Left ventricle myocardium inferior (tissue), 1 donor: ENCODE measurements around the gene HOXB6. TPM values are rescaled to one million over a fixed set of nuclear protein-coding genes. Genes with fewer than 3 reads are reported as not detected.

ENCODE experiments used
- DNase-seq: peaks from one replicate; pipeline ENCODE4 v3.0.0-alpha.2; 2020
- H3K27ac ChIP-seq: fragments of 200-600 bp; replicated peaks from 2 replicates; pipeline ENCODE4 v1.8.0; 2021
- H3K27me3 ChIP-seq: fragments of 200-600 bp; 2 replicates; pipeline ENCODE4 v1.8.0; 2021; ENCODE audit warnings: low read depth
- H3K36me3 ChIP-seq: fragments of 200-600 bp; 2 replicates; pipeline ENCODE4 v1.8.0; 2021
- H3K4me1 ChIP-seq: fragments of 200-600 bp; 2 replicates; pipeline ENCODE4 v1.8.0; 2021
- H3K4me3 ChIP-seq: fragments of 200-600 bp; 2 replicates; pipeline ENCODE4 v1.8.0; 2021; ENCODE audit warnings: mild to moderate bottlenecking, moderate library complexity
- H3K9me3 ChIP-seq: fragments of 200-600 bp; replicated peaks from 2 replicates; pipeline ENCODE4 v1.8.0; 2021
- intact Hi-C: fragments of 100-400 bp; cut with micrococcal nuclease; formaldehyde crosslinking; loops from one replicate; pipeline ENCODE4 v1.11.0; 2022
- long read RNA-seq: library from polyadenylated mRNA; unstranded; transcript quantifications from one replicate; pipeline ENCODE4 v2.0.0, GENCODE V29; 2021
- total RNA-seq: library from RNA; stranded (reverse); fragmentation: NEBNext Ultra II Directional; extraction: Animal tissue kit (Norgen Biotek cat#: 25700); gene quantifications from one replicate; pipeline ENCODE4 v1.2.1, GENCODE V29; 2021
- TF ChIP-seq, protein P1 (sequence below): fragments of 200-600 bp; IDR thresholded peaks from 2 replicates; pipeline ENCODE4 v1.8.0; 2021; ENCODE audit warnings: antibody characterized with exemption, mild to moderate bottlenecking, borderline replicate concordance
- donor health status: DM: no; HTN: yes; CAD: no; lungs with severe emphysema.

HOXB6 gene
- total RNA-seq: 0.66 TPM
- long read RNA-seq: 0 reads

DNA sequence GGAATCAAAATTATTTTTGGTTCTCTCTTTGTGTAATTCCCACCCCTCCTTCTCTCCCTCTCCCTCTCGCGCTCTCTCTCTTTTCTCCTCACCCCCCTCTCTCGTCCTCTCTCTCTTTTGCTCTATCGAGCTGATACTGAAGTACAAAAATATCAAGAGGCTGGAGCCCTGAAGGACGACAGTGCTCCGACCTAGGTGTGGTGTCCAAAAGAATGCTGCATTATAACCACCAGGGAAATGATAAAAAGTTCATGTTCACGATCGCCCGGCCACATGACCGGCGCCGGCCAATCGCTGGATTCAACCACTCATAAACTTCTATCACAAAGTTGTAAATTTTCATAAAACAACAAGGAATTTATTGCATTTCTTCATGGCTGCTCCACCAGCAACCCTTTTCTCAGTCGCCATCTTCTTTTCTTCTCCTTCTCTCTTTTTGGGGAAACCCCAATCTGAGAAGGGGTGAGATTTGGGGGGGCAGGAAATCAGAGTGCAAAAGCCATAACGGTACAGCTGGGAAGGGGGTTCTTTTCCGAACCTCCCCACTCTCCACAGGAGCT, at the start of gene HOXB6:
Gene HOXB6 (minus strand): TSS at position 217 of the 560 bp plus-strand sequence. CDS start 6,836 bp downstream, outside the sequence.
- DNase-seq: no peak
- H3K4me1 ChIP-seq: peaks cover 6% of the 10 kb centered on the region
- TF ChIP-seq, protein P1, sequence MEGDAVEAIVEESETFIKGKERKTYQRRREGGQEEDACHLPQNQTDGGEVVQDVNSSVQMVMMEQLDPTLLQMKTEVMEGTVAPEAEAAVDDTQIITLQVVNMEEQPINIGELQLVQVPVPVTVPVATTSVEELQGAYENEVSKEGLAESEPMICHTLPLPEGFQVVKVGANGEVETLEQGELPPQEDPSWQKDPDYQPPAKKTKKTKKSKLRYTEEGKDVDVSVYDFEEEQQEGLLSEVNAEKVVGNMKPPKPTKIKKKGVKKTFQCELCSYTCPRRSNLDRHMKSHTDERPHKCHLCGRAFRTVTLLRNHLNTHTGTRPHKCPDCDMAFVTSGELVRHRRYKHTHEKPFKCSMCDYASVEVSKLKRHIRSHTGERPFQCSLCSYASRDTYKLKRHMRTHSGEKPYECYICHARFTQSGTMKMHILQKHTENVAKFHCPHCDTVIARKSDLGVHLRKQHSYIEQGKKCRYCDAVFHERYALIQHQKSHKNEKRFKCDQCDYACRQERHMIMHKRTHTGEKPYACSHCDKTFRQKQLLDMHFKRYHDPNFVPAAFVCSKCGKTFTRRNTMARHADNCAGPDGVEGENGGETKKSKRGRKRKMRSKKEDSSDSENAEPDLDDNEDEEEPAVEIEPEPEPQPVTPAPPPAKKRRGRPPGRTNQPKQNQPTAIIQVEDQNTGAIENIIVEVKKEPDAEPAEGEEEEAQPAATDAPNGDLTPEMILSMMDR: no peak
- intact Hi-C loops: no loop called here
- no peaks in the 10 kb centered on the region for H3K36me3 ChIP-seq
- peak within 1 kb of the TSS; percentile 30 for H3K27ac ChIP-seq
- H3K9me3 ChIP-seq: no peaks in the 10 kb centered on the region
- H3K4me3 ChIP-seq: peak within 1 kb of the TSS; percentile 49
- H3K27me3 ChIP-seq: peaks cover 100% of the 10 kb centered on the region

DNA sequence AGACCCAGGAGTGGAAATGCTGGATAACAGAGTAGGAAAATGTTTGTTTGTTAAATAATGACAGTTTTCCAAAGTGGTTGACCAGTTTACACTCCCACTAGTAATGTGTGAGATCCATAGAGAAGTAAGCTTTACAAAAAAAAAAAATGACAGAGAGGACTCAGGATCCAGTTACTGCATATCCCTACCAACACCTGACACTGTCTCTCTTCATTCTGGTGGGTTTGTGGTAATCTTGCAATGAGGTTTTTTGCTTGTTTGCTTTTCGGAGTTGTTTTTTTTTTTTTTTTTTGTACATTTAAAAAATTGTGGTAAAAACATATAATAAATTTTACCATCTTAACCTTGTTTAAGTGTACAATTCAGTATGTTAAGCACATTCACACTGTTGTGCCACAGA, 45.0 kb upstream of the HOXB6 start:
- Histone ChIP-seq H3K36me3 (no peaks in the 10 kb centered on the region), H3K4me3 (no peak overlapping the region), H3K27me3 (peaks cover 97% of the 10 kb centered on the region), H3K27ac (no peak overlapping the region), H3K9me3 (no peaks in the 10 kb centered on the region), H3K4me1 (peaks cover 16% of the 10 kb centered on the region)
- intact Hi-C loops: no loop called here
- no peak for DNase-seq
- TF ChIP-seq, protein P1: no peak

DNA sequence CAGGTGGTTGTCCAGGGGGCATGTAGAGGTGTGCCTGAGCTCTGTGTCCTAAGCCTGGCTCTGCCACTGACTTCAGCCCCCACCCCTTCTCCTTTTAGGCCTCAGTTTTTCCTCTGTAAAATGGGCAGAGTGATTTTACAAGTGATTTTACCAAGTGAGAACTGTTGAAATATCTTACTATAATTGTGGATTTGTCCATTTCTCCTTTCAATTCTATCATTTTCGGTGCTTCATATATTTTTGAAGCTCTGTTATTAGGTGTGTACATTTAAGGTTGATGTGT, 43.1 kb upstream of the HOXB6 start:
- Histone ChIP-seq H3K27ac (no peak overlapping the region), H3K9me3 (no peaks in the 10 kb centered on the region), H3K27me3 (peaks cover 99% of the 10 kb centered on the region), H3K4me1 (peaks cover 16% of the 10 kb centered on the region), H3K4me3 (no peak overlapping the region), H3K36me3 (no peaks in the 10 kb centered on the region)
- no peak for DNase-seq
- intact Hi-C loops: no loop called here
- TF ChIP-seq, protein P1: no peak

DNA sequence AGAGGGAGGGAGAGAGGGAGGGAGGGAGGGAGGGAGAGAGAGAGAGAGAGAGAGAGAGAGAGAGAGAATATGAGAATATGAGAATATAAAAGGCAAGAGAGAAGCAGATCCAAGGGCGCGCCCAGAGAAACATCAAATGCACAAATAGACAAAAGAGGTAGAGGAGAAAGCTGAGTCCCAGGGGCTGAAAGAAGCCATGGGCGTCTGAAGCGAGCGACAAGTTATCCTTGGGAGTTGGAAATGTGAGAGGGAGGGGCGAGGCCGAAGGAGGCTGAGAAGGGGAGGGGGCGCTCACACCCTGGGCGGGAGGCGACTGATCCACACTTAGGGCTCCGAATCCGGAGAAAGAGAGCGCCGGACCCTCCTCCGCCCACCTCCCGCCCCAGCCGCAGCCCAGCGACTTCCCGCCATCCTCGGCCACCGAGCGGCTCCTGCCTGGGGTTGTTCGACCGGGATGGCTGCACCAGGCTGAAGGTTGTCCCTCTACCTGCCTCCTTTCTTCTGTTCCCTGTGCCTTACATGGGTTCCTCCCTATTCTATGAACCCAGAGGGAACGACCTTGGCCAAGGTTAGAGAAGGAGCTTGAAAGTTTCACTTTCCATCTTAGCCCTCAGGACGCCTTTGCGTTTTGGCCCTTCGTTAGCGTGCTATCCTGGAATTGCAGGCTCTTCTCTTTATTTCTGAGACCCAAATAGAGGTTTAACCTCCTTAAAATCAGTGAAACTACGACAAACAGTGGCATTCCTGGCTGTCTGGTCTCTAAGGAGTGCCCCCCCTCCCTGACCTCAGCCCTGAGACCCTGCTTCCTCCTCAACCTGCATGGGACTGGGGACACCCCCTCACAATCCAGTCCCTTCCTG, 42.5 kb upstream of the HOXB6 start:
- Histone ChIP-seq H3K27ac (no peak overlapping the region), H3K4me1 (peaks cover 16% of the 10 kb centered on the region), H3K9me3 (no peaks in the 10 kb centered on the region), H3K36me3 (no peaks in the 10 kb centered on the region), H3K4me3 (peak overlapping the region; percentile 54), H3K27me3 (peaks cover 100% of the 10 kb centered on the region)
- intact Hi-C loops: no loop called here
- DNase-seq: no peak
- TF ChIP-seq, protein P1: no peak

DNA sequence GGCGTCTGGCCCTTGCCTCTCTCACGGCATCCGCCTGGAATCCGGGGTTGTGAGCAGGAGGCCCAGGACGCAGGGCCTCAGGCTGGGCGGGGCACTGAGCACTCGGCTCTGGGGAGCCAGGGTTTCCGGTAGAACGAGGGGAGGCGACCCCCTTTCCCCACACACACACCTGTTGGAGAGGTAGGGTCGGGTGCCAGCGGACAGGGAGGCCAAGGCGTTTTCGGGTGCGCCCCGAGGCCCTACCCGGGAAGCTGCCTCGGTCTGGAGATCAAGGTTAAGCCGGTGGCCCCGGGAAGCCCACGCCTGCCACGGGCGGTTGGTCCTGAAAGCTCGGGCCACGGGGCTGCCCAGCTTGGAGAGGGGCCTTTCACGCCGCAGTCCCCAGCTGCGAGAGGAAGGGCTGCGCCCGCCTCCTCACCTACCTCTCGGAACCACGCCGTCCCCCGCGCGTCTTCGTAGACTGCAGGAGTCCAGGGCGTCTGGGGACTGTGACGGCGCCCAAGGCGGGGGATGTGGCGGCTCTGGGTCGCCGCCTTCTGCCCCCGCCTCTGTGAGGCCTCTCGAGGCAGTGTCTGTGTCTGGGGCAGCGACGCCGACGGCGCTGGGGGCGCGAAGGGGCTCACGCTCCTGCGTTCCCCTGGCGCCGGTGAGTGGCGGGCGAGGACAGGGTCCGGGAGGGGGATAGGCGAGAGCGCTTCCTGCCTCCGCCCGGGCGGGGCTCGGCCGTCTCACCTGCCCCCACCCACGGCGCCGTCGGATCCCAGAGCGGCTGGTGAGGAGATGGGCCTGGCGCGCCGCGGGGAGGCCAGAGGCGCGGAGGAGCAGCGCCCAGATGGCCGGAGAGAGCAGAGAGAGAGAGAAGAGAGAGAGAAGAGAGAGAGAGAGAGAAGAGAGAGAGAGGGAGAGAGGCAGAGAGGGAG, 41.7 kb upstream of the HOXB6 start:
- Histone ChIP-seq H3K27me3 (peaks cover 100% of the 10 kb centered on the region), H3K4me1 (peaks cover 16% of the 10 kb centered on the region), H3K27ac (no peak overlapping the region), H3K4me3 (peak overlapping the region; percentile 54), H3K36me3 (no peaks in the 10 kb centered on the region), H3K9me3 (no peaks in the 10 kb centered on the region)
- no peak for DNase-seq
- intact Hi-C loops: no loop called here
- TF ChIP-seq, protein P1: no peak
